ENCODE measurements around the gene STXBP4.

Gene STXBP4

DNA sequence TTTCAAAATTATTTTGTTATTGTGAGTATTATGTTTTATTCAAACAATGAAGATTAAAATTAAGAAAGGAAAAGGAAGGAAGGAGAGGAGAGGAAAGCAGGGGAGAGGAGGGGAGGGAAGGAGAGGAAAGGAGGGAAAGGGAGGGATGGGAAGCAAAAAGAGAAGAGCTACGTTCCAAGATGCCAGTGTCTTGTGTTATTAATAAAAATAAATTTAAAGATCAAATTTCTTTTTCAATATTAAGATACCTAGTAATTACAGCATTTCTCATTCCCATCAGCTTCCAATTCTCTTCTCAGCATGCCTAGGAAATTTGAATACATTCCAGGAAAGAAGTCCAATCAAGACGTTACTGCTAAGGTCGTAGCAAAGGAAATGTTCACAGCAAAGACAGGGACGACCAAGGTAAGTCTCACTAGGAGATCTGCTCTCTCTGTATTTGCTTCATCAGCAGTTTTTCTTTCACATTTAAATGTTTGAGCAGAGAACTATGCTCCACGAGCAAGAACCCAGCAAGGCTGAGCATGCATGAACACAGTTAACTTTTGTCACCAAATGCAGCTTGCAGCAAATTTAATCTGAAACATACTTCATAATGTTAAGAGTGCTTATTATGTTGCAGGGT is 232.9 kb downstream of the STXBP4 start (continued):
- TF ChIP-seq ZFP30 (CRISPR knock-in tag; IDR thresholded peaks at IDR 0.05) = no peak
- TF ChIP-seq, protein P1, sequence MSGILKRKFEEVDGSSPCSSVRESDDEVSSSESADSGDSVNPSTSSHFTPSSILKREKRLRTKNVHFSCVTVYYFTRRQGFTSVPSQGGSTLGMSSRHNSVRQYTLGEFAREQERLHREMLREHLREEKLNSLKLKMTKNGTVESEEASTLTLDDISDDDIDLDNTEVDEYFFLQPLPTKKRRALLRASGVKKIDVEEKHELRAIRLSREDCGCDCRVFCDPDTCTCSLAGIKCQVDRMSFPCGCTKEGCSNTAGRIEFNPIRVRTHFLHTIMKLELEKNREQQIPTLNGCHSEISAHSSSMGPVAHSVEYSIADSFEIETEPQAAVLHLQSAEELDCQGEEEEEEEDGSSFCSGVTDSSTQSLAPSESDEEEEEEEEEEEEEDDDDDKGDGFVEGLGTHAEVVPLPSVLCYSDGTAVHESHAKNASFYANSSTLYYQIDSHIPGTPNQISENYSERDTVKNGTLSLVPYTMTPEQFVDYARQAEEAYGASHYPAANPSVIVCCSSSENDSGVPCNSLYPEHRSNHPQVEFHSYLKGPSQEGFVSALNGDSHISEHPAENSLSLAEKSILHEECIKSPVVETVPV (CRISPR knock-in tag; IDR thresholded peaks at IDR 0.05) = no peak
- no peak for TF ChIP-seq SNAI2 (CRISPR knock-in tag; IDR thresholded peaks at IDR 0.05)
- no peak for TF ChIP-seq OSR1 (CRISPR knock-in tag; IDR thresholded peaks at IDR 0.05)
- TF ChIP-seq, protein P2, sequence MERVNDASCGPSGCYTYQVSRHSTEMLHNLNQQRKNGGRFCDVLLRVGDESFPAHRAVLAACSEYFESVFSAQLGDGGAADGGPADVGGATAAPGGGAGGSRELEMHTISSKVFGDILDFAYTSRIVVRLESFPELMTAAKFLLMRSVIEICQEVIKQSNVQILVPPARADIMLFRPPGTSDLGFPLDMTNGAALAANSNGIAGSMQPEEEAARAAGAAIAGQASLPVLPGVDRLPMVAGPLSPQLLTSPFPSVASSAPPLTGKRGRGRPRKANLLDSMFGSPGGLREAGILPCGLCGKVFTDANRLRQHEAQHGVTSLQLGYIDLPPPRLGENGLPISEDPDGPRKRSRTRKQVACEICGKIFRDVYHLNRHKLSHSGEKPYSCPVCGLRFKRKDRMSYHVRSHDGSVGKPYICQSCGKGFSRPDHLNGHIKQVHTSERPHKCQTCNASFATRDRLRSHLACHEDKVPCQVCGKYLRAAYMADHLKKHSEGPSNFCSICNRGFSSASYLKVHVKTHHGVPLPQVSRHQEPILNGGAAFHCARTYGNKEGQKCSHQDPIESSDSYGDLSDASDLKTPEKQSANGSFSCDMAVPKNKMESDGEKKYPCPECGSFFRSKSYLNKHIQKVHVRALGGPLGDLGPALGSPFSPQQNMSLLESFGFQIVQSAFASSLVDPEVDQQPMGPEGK (CRISPR knock-in tag; IDR thresholded peaks at IDR 0.05; ENCODE audit: borderline replicate concordance) = no peak

- TF ChIP-seq TOX (CRISPR knock-in tag; IDR thresholded peaks at IDR 0.05; ENCODE audit: borderline replicate concordance) = no peak
- TF ChIP-seq ZC3H10 (CRISPR knock-in tag; IDR thresholded peaks at IDR 0.05) = no peak
- no peak for TF ChIP-seq CSDC2 (CRISPR knock-in tag; IDR thresholded peaks at IDR 0.05)
- no peak for TF ChIP-seq ZFP30 (CRISPR knock-in tag; IDR thresholded peaks at IDR 0.05)
- no peak for TF ChIP-seq PPARA (CRISPR knock-in tag; IDR thresholded peaks at IDR 0.05; ENCODE audit: borderline replicate concordance)
- no peak for ATAC-seq
These were observed 234.3 kb downstream of the STXBP4 start for GRCh38 chr17:55202896-55203295.

DNA sequence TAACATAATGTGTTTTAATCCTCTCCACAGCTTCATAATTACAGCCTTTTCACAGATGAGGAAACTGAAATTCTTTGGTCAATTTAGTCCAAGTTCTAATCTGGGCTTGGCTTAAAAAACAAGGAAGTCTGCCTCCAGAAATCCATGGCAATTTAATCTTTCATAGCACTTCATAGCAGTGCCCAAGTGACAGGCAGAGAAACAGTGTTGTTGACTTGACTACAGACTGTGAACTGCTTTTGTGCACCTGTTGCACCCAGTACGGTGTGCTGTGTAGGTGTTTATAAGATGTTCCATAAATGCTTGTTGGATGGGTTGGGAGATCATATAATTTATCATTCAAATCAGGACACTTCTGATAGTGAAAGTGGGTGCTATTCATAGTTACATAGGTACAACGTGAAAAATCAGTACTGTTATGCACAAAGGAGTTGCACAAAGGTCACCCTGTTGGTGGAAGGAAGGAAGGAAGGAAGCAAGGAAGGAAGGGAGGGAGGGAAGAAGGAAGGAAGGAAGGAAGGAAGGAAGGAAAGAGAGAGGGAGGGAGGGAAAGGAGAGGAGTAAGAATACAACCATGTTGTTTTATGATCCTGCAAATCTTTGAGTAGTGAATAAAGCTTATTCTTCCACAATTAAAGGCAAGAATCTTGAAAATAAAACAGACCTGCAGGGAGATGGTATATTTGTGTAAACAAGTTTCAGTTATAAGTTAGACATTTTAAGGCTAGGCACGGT is 239.7 kb downstream of the STXBP4 start:
- TF ChIP-seq SNAI2 (CRISPR knock-in tag; IDR thresholded peaks at IDR 0.05) (no peak), CSDC2 (CRISPR knock-in tag; IDR thresholded peaks at IDR 0.05) (no peak), ZNF565 (CRISPR knock-in tag; conservative IDR thresholded peaks at IDR 0.05; ENCODE audit: low read depth) (no peak), TOX (CRISPR knock-in tag; IDR thresholded peaks at IDR 0.05; ENCODE audit: borderline replicate concordance) (no peak), BACH2 (CRISPR knock-in tag; IDR thresholded peaks at IDR 0.05; ENCODE audit: borderline replicate concordance) (no peak), ESRRG (CRISPR knock-in tag; IDR thresholded peaks at IDR 0.05) (no peak), ZFP30 (CRISPR knock-in tag; IDR thresholded peaks at IDR 0.05) (no peak), TCF4 (CRISPR knock-in tag; IDR thresholded peaks at IDR 0.05; ENCODE audit: borderline replicate concordance) (no peak), CREB5 (CRISPR knock-in tag; IDR thresholded peaks at IDR 0.05; ENCODE audit: low read depth) (no peak), ZFP3 (CRISPR knock-in tag; IDR thresholded peaks at IDR 0.05) (no peak), ISL1 (CRISPR knock-in tag; IDR thresholded peaks at IDR 0.05) (no peak), RARB (CRISPR knock-in tag; IDR thresholded peaks at IDR 0.05) (no peak)
- TF ChIP-seq, protein P2 (CRISPR knock-in tag; IDR thresholded peaks at IDR 0.05; ENCODE audit: borderline replicate concordance) = no peak
- TF ChIP-seq, protein P3, sequence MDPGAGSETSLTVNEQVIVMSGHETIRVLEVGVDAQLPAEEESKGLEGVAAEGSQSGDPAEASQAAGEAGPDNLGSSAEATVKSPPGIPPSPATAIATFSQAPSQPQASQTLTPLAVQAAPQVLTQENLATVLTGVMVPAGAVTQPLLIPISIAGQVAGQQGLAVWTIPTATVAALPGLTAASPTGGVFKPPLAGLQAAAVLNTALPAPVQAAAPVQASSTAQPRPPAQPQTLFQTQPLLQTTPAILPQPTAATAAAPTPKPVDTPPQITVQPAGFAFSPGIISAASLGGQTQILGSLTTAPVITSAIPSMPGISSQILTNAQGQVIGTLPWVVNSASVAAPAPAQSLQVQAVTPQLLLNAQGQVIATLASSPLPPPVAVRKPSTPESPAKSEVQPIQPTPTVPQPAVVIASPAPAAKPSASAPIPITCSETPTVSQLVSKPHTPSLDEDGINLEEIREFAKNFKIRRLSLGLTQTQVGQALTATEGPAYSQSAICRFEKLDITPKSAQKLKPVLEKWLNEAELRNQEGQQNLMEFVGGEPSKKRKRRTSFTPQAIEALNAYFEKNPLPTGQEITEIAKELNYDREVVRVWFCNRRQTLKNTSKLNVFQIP (CRISPR knock-in tag; IDR thresholded peaks at IDR 0.05; ENCODE audit: borderline replicate concordance, low read depth) = no peak
- no peak for ATAC-seq

- TF ChIP-seq BACH2 (CRISPR knock-in tag; IDR thresholded peaks at IDR 0.05; ENCODE audit: borderline replicate concordance) (0 out of 2 replicates have a peak, but pooled peaks have one; percentile 36), TOX (CRISPR knock-in tag; IDR thresholded peaks at IDR 0.05; ENCODE audit: borderline replicate concordance) (no peak), ISL1 (CRISPR knock-in tag; IDR thresholded peaks at IDR 0.05) (peak; percentile 75), TCF4 (CRISPR knock-in tag; IDR thresholded peaks at IDR 0.05; ENCODE audit: borderline replicate concordance) (peak; percentile 69; the same call in 1 of the 2 replicates)
- ATAC-seq = no peak; the same call in 2 of the 3 replicates
These were observed 241.7 kb downstream of the STXBP4 start for GRCh38 chr17:55210292-55210691.
